ENCODE measurements around the gene NHLH2.

GRCh38 chr1:115811140-115811828, 29.6 kb downstream of the NHLH2 start:
- TF ChIP-seq CTCF (IDR thresholded peaks at IDR 0.05; ENCODE audit: low read depth, low read length, poor library complexity, severe bottlenecking): no peak
- TF ChIP-seq EZH2phosphoT487 (IDR thresholded peaks at IDR 0.05; ENCODE audit: borderline replicate concordance, low read length): no peak
